Kidney (tissue), 14 donors: ENCODE results near the gene TGOLN2. TPM values are rescaled to one million over a fixed set of nuclear protein-coding genes. Genes with fewer than 3 reads are reported as not detected.
A peak's percentile ranks its signal among the peaks of the same experiment; 100 is the strongest.

ENCODE experiments used
- DNase-seq, 5 donors: peaks; one replicate each; pipeline ENCODE4 v3.0.0-alpha.2; 2013 to 2020
- FAIRE-seq: peaks from 2 replicates; lab custom pipeline; 2012; peaks lifted over from hg19 to GRCh38; lab: Jason Lieb, UNC
- H3K27ac ChIP-seq, 2 donors: one replicate each; pipeline ENCODE4 v1.7.0; 2013; ENCODE audit warnings: low read depth in 2 of 2, low read length in 2 of 2, inconsistent platforms in 1 of 2
- H3K27me3 ChIP-seq: one replicate; pipeline ENCODE4 v1.7.1; 2013; ENCODE audit warnings: low read length, inconsistent platforms; ENCODE audit not compliant: control insufficient read depth, insufficient read depth
- H3K36me3 ChIP-seq, 3 donors: one replicate each; pipeline versions ENCODE4 v1.7.0 to v1.7.1; 2013; ENCODE audit warnings: low read length in 3 of 3, control low read depth in 1 of 3, inconsistent platforms in 1 of 3; ENCODE audit not compliant: insufficient read depth in 3 of 3, control insufficient read depth in 2 of 3
- H3K4me1 ChIP-seq, 3 donors: one replicate each; pipeline versions ENCODE4 v1.7.0 to v1.7.1; 2013; ENCODE audit warnings: low read length in 3 of 3, inconsistent platforms in 1 of 3, low read depth in 1 of 3; ENCODE audit not compliant: control insufficient read depth in 2 of 3, insufficient read depth in 2 of 3
- H3K4me3 ChIP-seq, 3 donors: one replicate each; pipeline versions ENCODE4 v1.7.0 to v1.8.1; 2013; ENCODE audit warnings: low read length in 3 of 3, control low read depth in 1 of 3, inconsistent platforms in 1 of 3
- H3K9ac ChIP-seq, 3 donors: one replicate each; pipeline versions ENCODE4 v1.7.0 to v1.7.1; 2013; ENCODE audit warnings: low read length in 3 of 3, control low read depth in 1 of 3, inconsistent platforms in 1 of 3
- H3K9me3 ChIP-seq, 3 donors: one replicate each; pipeline versions ENCODE4 v1.7.0 to v1.7.1; 2013; ENCODE audit warnings: low read length in 3 of 3, control low read depth in 1 of 3, inconsistent platforms in 1 of 3; ENCODE audit not compliant: control insufficient read depth in 2 of 3, insufficient read depth in 1 of 3
- intact Hi-C: fragments of 100-400 bp; cut with DNase I; formaldehyde crosslinking; loops from one replicate; pipeline ENCODE4 v1.11.1; 2022
- polyA plus RNA-seq: library from polyadenylated mRNA; stranded (reverse); fragments of 350-450 nt; fragmentation: Illumina TruSeq; extraction: RNeasy Lipid Tissue Mini Kit (QIAGEN cat#74804); gene quantifications from one replicate; pipeline ENCODE4 v1.2.3, GENCODE V29; 2014; ENCODE audit warnings: low read depth, low replicate concordance; ENCODE audit not compliant: insufficient read depth
- total RNA-seq: library from RNA; stranded (reverse); fragmentation: NEBNext Ultra II Directional; extraction: Animal tissue kit (Norgen Biotek cat#: 25700); gene quantifications from one replicate; pipeline ENCODE4 v1.2.1, GENCODE V29; 2021
- TF ChIP-seq, protein P1 (sequence below): IDR thresholded peaks from 3 replicates; pipeline ENCODE4 v1.5.1; 2012; ENCODE audit warnings: mild to moderate bottlenecking, moderate library complexity, borderline replicate concordance; ENCODE audit not compliant: insufficient read depth; ENCODE audit errors: extremely low read depth
- donor health status: control.
- donor health status: control.
- donor health status: control.
- donor health status: control.
- donor health status: control.
- donor health status: DM: yes; HTN: yes; CAD: no.
- donor health status: Normal renal cell carcinoma (clear cell type).

TGOLN2 gene
- total and polyA plus RNA-seq, 2 donors from 2014 or later: 71.8 to 175 TPM

DNA sequence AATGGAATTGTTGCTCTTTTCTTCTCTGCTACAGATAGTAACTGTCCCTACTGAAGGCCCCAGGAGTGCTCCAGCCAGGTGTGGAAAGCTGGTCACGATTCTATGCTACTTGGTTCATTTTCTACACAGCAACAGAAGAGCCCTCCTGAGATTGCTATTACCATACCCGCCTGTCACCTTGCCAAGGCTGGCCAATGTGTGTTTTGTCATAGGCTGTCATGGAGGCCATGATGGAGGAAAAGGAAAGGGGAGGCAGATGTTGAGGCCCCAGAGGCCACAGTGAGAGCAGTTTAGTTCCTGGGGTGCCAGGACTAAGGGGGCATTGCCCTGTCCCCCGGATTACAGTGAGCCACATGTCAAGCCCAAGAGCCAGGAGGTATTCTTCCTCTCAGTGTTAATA is 27.7 kb upstream of the TGOLN2 start:
- H3K4me3 ChIP-seq: peak overlapping the region; percentile 90 to 99 (median 98)

DNA sequence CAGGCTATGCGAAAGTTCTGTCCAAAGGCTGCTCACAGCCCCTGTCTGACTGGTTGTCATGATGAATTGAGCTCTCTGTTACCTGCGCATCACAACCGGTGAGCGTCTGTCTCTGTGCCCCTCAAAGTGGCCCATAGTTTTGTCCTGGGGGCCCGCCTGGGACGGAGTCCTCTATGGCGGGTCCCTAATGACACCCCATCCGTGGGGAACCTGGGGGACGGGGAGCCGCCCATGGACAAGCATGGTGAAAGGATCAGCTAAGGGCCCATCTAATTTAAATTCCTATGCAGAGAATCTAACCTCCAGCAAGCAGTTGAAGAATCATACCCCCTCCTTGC is 27.3 kb upstream of the TGOLN2 start:
- intact Hi-C loops: no loop called here
- TF ChIP-seq, protein P1, sequence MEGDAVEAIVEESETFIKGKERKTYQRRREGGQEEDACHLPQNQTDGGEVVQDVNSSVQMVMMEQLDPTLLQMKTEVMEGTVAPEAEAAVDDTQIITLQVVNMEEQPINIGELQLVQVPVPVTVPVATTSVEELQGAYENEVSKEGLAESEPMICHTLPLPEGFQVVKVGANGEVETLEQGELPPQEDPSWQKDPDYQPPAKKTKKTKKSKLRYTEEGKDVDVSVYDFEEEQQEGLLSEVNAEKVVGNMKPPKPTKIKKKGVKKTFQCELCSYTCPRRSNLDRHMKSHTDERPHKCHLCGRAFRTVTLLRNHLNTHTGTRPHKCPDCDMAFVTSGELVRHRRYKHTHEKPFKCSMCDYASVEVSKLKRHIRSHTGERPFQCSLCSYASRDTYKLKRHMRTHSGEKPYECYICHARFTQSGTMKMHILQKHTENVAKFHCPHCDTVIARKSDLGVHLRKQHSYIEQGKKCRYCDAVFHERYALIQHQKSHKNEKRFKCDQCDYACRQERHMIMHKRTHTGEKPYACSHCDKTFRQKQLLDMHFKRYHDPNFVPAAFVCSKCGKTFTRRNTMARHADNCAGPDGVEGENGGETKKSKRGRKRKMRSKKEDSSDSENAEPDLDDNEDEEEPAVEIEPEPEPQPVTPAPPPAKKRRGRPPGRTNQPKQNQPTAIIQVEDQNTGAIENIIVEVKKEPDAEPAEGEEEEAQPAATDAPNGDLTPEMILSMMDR: no peak
- Histone ChIP-seq H3K27me3 (no peaks in the 10 kb centered on the region), H3K27ac (peak overlapping the region; percentile 72 to 77), H3K9me3 (no peaks in the 10 kb centered on the region), H3K36me3 (peaks cover 2 to 18% (median 7%) of the 10 kb centered on the region in 3 donors), H3K4me3 (peak overlapping the region; percentile 90 to 99 (median 98)), H3K9ac (peak overlapping the region; percentile 31 to 97 (median 96)), H3K4me1 (peaks cover 0 to 14% (median 3%) of the 10 kb centered on the region in 3 donors)
- no peak for DNase-seq
- no peak for FAIRE-seq

More for the DNA sequence above, 27.7 kb upstream of the TGOLN2 start:
- peaks cover 2 to 14% (median 7%) of the 10 kb centered on the region in 3 donors for H3K36me3 ChIP-seq
- no peaks in the 10 kb centered on the region for H3K27me3 ChIP-seq
- intact Hi-C loops: no loop called here
- H3K4me1 ChIP-seq: peaks cover 0 to 14% (median 3%) of the 10 kb centered on the region in 3 donors
- FAIRE-seq (no peak), DNase-seq (no peak)
- H3K27ac ChIP-seq: no peak overlapping the region
- TF ChIP-seq, protein P1: no peak
- no peaks in the 10 kb centered on the region for H3K9me3 ChIP-seq
- H3K9ac ChIP-seq: peak overlapping the region in 2 of 3 donors; percentile 31 to 96

DNA sequence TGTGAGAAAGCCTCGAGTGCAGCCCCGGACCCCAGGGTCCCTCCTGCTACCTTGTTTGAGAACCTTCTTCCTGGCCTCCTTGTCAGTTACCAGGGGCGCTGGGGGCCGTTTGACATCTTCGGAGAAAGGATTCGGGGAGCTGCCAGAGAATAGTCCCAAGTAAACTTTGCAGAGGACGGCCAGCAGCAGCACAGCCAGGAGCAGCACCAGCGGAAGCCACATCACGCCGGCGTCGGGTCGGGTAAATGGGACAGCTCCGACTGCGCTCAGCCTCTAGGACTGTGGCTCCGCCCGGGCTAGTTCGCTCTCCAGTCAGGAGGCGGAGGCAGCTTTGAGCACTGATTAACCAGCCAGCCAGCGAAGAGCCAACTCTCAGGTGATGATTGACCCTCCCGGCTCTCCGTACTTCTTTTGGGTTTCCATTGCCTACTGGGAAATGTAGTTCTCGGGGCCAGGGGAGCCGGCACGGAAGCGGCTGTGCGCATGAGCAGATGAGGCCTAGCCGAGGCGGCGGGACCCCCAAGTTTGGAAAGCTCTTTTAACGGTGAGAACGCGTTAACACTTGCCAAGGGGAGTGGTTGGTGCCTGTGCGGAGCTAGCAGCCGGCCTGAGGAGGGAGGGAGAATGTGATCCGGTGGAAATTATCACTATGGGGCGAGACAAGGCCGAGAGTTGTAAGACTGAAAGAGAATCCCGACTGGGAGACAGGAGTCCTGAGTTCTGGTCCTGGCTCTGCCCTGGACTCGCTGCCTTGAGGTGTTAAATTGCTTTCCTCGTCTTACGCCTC is 26.7 kb upstream of the TGOLN2 start, which contains the start of the genes ELMOD3 and RETSAT:
ELMOD3 (plus strand) TSS at position 484 of the 787 bp plus-strand sequence. CDS start 2,430 bp downstream, outside the sequence.
RETSAT (minus strand) TSS at position 243 of the 787 bp plus-strand sequence; CDS start at position 222, 21 bp downstream.
- peak within 1 kb of the TSS; percentile 93 to 99 (median 98) for H3K4me3 ChIP-seq
- intact Hi-C loops: no loop called here
- H3K9me3 ChIP-seq: no peaks in the 10 kb centered on the region
- peak; percentile 98 to 100 (median 98) for DNase-seq
- peak within 1 kb of the TSS; percentile 84 to 97 (median 96) for H3K9ac ChIP-seq
- TF ChIP-seq, protein P1: peak; percentile 6
- peaks cover 0 to 14% (median 3%) of the 10 kb centered on the region in 3 donors for H3K4me1 ChIP-seq
- peak; percentile 29 for FAIRE-seq
- no peaks in the 10 kb centered on the region for H3K27me3 ChIP-seq
- H3K36me3 ChIP-seq: peaks cover 2 to 24% (median 10%) of the 10 kb centered on the region in 3 donors
- peak within 1 kb of the TSS; percentile 72 to 77 for H3K27ac ChIP-seq
